IMR-90 (cell line): ENCODE measurements around the gene RASGRF2. TPM values are rescaled to one million over a fixed set of nuclear protein-coding genes. Genes with fewer than 3 reads are reported as not detected.

Experiments used
- ATAC-seq: fragments of 200-7000 bp; cut with Tn5 transposase; 2 replicates; pipeline ENCODE4 v1.9.1; 2020; ENCODE audit warnings: low read depth, mild to moderate bottlenecking, moderate library complexity
- BruUV-seq: library from RNA; stranded (reverse); fragments of 400-500 nt; replicated peaks from 2 replicates; lab custom pipeline; 2021; lab: Mats Ljungman, UMichigan
- CTCF ChIA-PET: fragments of 300-600 bp; formaldehyde crosslinking; extraction: SDS; loops from one replicate; lab custom pipeline; 2021; ENCODE audit warnings: antibody characterized with exemption; lab: Yijun Ruan, JAX
- POLR2A ChIA-PET: fragments of 300-600 bp; sonication (Branson Sonifier 250); formaldehyde crosslinking; loops from one replicate; lab custom pipeline; 2022; ENCODE audit warnings: antibody characterized with exemption; ENCODE audit not compliant: unreplicated experiment; lab: Charles Lee
- DNase-seq: peaks from one replicate; pipeline ENCODE4 v3.0.0; 2013
- H2AFZ ChIP-seq: replicated peaks from 2 replicates; pipeline ENCODE3; 2013; ENCODE audit warnings: low read length, mild to moderate bottlenecking; ENCODE audit not compliant: poor library complexity
- H2AK5ac ChIP-seq: 2 replicates; pipeline ENCODE4 v1.6.1; 2013; ENCODE audit warnings: low read depth, low read length, inconsistent platforms
- H2AK9ac ChIP-seq: replicated peaks from 2 replicates; pipeline ENCODE3; 2013; ENCODE audit warnings: mild to moderate bottlenecking, low read depth, low read length, moderate library complexity; ENCODE audit not compliant: poor library complexity
- H2BK120ac ChIP-seq: 2 replicates; pipeline ENCODE4 v1.6.1; 2013; ENCODE audit warnings: low read depth, low read length, inconsistent platforms
- H2BK15ac ChIP-seq: 3 replicates; pipeline ENCODE4 v1.6.1; 2013; ENCODE audit warnings: low read depth, low read length, inconsistent platforms
- H2BK20ac ChIP-seq: 2 replicates; pipeline ENCODE4 v1.6.1; 2013; ENCODE audit warnings: low read depth, mild to moderate bottlenecking, inconsistent platforms, low read length, moderate library complexity
- H2BK5ac ChIP-seq: 2 replicates; pipeline ENCODE4 v1.6.1; 2013; ENCODE audit warnings: mild to moderate bottlenecking, low read depth, low read length, inconsistent platforms; ENCODE audit not compliant: poor library complexity, severe bottlenecking
- H3K14ac ChIP-seq: replicated peaks from 2 replicates; pipeline ENCODE4 v1.6.1; 2013; ENCODE audit warnings: low read depth, low read length, inconsistent platforms
- H3K18ac ChIP-seq: 2 replicates; pipeline ENCODE4 v1.6.1; 2013; ENCODE audit warnings: low read depth, low read length, control low read depth
- H3K23ac ChIP-seq: 2 replicates; pipeline ENCODE4 v1.6.1; 2013; ENCODE audit warnings: low read depth, low read length, inconsistent platforms
- H3K27ac ChIP-seq: 2 replicates; pipeline ENCODE4 v1.5.1; 2013; ENCODE audit warnings: mild to moderate bottlenecking, control low read depth, low read length; ENCODE audit not compliant: insufficient read depth
- H3K27me3 ChIP-seq: 2 replicates; pipeline ENCODE4 v1.6.1; 2013; ENCODE audit warnings: low read length; ENCODE audit not compliant: control insufficient read depth, insufficient read depth
- H3K36me3 ChIP-seq: 2 replicates; pipeline ENCODE4 v1.6.1; 2013; ENCODE audit warnings: low read length, mixed read lengths; ENCODE audit not compliant: control insufficient read depth, insufficient read depth
- H3K4ac ChIP-seq: 2 replicates; pipeline ENCODE4 v1.6.1; 2013; ENCODE audit warnings: low read depth, low read length, inconsistent platforms
- H3K4me1 ChIP-seq: 2 replicates; pipeline ENCODE4 v1.6.1; 2013; ENCODE audit warnings: low read length, mixed read lengths; ENCODE audit not compliant: control insufficient read depth, insufficient read depth
- H3K4me2 ChIP-seq: 2 replicates; pipeline ENCODE4 v1.6.1; 2013; ENCODE audit warnings: low read depth, mild to moderate bottlenecking, control low read depth, low read length, moderate library complexity
- H3K4me3 ChIP-seq: 2 replicates; pipeline ENCODE4 v1.5.1; 2013; ENCODE audit warnings: low read depth, mild to moderate bottlenecking, control low read depth, low read length, moderate library complexity; ENCODE audit not compliant: insufficient read depth
- H3K56ac ChIP-seq: 2 replicates; pipeline ENCODE4 v1.6.1; 2013; ENCODE audit warnings: low read length, inconsistent platforms; ENCODE audit not compliant: insufficient read depth; ENCODE audit errors: extremely low read depth
- H3K79me1 ChIP-seq, 2 experiments: 2 replicates each; pipeline ENCODE4 v1.6.1; 2013; ENCODE audit warnings: low read length in 2 of 2, inconsistent platforms in 1 of 2, low read depth in 1 of 2
- H3K9ac ChIP-seq: 2 replicates; pipeline ENCODE4 v1.6.1; 2013; ENCODE audit warnings: low read depth, low read length, control low read depth
- H3K9me1 ChIP-seq: 2 replicates; pipeline ENCODE4 v1.6.1; 2013; ENCODE audit warnings: low read length, inconsistent platforms; ENCODE audit not compliant: insufficient read depth
- H3K9me3 ChIP-seq: 2 replicates; pipeline ENCODE4 v1.6.1; 2013; ENCODE audit warnings: low read length; ENCODE audit not compliant: control insufficient read depth, insufficient read depth
- H4K20me1 ChIP-seq: 2 replicates; pipeline ENCODE4 v1.6.1; 2013; ENCODE audit warnings: low read length, inconsistent platforms; ENCODE audit not compliant: insufficient read depth
- H4K5ac ChIP-seq: 2 replicates; pipeline ENCODE4 v1.6.1; 2013; ENCODE audit warnings: mild to moderate bottlenecking, low read depth, low read length, control low read depth
- H4K8ac ChIP-seq, 2 experiments: 2 replicates each; pipeline ENCODE4 v1.6.1; 2013; ENCODE audit warnings: low read depth in 2 of 2, low read length in 2 of 2, control low read depth in 1 of 2, inconsistent platforms in 1 of 2
- H4K91ac ChIP-seq: 2 replicates; pipeline ENCODE4 v1.6.1; 2013; ENCODE audit warnings: low read depth, low read length, inconsistent platforms; ENCODE audit not compliant: insufficient read depth
- BHLHE40 ChIP-seq: fragments of 150-350 bp; IDR thresholded peaks from 2 replicates; pipeline ENCODE4 v1.6.1; 2016; ENCODE audit warnings: mild to moderate bottlenecking, low read depth, low read length
- CHD1 ChIP-seq: IDR thresholded peaks from 2 replicates; pipeline ENCODE4 v1.6.1; 2012; ENCODE audit warnings: low read depth, low read length, improper control_type of control experiment
- FOS ChIP-seq: fragments of 150-350 bp; IDR thresholded peaks from 2 replicates; pipeline ENCODE4 v1.6.1; 2016; ENCODE audit warnings: low read depth, low read length
- MAFK ChIP-seq: IDR thresholded peaks from 2 replicates; pipeline ENCODE4 v1.6.1; 2012; ENCODE audit warnings: low read depth, low read length, improper control_type of control experiment
- MAZ ChIP-seq: IDR thresholded peaks from 2 replicates; pipeline ENCODE4 v1.6.1; 2012; ENCODE audit warnings: low read depth, mild to moderate bottlenecking, low read length, improper control_type of control experiment, moderate library complexity, borderline replicate concordance
- MXI1 ChIP-seq: IDR thresholded peaks from 2 replicates; pipeline ENCODE4 v1.6.1; 2012; ENCODE audit warnings: low read depth, mild to moderate bottlenecking, low read length, moderate library complexity, borderline replicate concordance
- RAD21 ChIP-seq: IDR thresholded peaks from 2 replicates; pipeline ENCODE4 v1.6.1; 2012; ENCODE audit warnings: low read length, improper control_type of control experiment
- RCOR1 ChIP-seq: IDR thresholded peaks from 2 replicates; pipeline ENCODE4 v1.6.1; 2012; ENCODE audit warnings: mild to moderate bottlenecking, low read length, improper control_type of control experiment; ENCODE audit not compliant: insufficient replicate concordance
- RFX5 ChIP-seq: IDR thresholded peaks from 2 replicates; pipeline ENCODE4 v1.8.0; 2012; ENCODE audit warnings: low read depth, mild to moderate bottlenecking, low read length, moderate library complexity
- SMC3 ChIP-seq: fragments of 150-350 bp; IDR thresholded peaks from 2 replicates; pipeline ENCODE4 v1.6.1; 2016; ENCODE audit warnings: low read depth, mild to moderate bottlenecking, antibody characterized with exemption, low read length, moderate library complexity
- WGBS, 2 experiments: methylation state at CpG; one replicate each; pipeline versions ENCODE4 v1.1.5 to v1.1.7; 2013; ENCODE audit warnings: missing lambda C conversion rate in 2 of 2; ENCODE audit not compliant: insufficient read length in 1 of 2; ENCODE audit errors: extremely low coverage in 2 of 2; 5-methylcytosine and 5-hydroxymethylcytosine counted together
- dilution Hi-C: fragments of 300-500 bp; cut with HindIII; formaldehyde crosslinking; loops from one replicate; pipeline ENCODE4 v1.14.3; 2018; ENCODE audit warnings: low sequenced_read_pairs; ENCODE audit not compliant: unreplicated experiment
- in situ Hi-C: fragments of 300-500 bp; cut with MboI; formaldehyde crosslinking; loops from 3 replicates; pipeline ENCODE4 v1.14.3; 2019; ENCODE audit warnings: low sequenced_read_pairs, inconsistent platforms, mixed read lengths
- intact Hi-C: fragments of 100-400 bp; cut with micrococcal nuclease; formaldehyde crosslinking; loops from 2 replicates; pipeline ENCODE4 v1.10.0; 2022
- polyA plus RNA-seq, 3 experiments: library from polyadenylated mRNA; depleted of rRNA; stranded (reverse); fragments of >200 nt; gene quantifications; 2 replicates each; pipeline ENCODE4 v1.2.3, GENCODE V29; 2012; ENCODE audit warnings: low replicate concordance in 1 of 3
- total RNA-seq: library from RNA; depleted of rRNA; stranded (reverse); fragments of >200 nt; gene quantifications from 2 replicates; pipeline ENCODE4 v1.2.3, GENCODE V29; 2012
- TF ChIP-seq, protein P1 (sequence below): fragments of 150-350 bp; IDR thresholded peaks from 2 replicates; pipeline ENCODE4 v1.6.1; 2016; ENCODE audit warnings: low read depth, mild to moderate bottlenecking, low read length, moderate library complexity, borderline replicate concordance
- TF ChIP-seq, protein P2 (sequence below): fragments of 150-350 bp; IDR thresholded peaks from 2 replicates; pipeline ENCODE4 v1.6.1; 2017; ENCODE audit warnings: mild to moderate bottlenecking, antibody characterized with exemption, low read length, low read depth
- TF ChIP-seq, protein P3 (sequence below): conservative IDR thresholded peaks from 2 replicates; pipeline ENCODE4 v1.5.1; 2012; ENCODE audit warnings: mild to moderate bottlenecking, low read depth, low read length, improper control_type of control experiment

Gene RASGRF2
- total and polyA plus RNA-seq, 2 of the 4 experiments (the other 2 are of a cell fraction) = 2.9 to 5.0 TPM

DNA sequence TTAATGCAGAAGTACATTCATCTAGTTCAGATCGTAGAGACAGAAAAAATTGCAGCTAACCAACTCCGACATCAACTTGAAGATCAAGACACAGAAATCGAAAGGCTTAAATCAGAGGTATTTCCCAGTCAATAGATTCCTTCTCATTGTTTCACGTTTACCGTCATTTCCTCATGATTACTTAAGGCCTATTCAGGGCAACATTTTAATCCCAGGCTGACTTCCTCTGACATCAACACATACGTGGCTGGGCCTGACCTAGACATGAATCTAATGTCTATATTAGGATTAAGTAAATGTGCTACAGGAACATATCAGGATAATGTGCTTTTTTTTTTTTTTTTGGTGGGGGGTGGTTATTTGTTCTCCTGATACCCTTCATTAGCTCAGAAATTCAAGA lies 107.9 kb downstream of the RASGRF2 start:
- Histone ChIP-seq H3K14ac (no peak overlapping the region), H3K27ac (no peak overlapping the region), H3K4me2 (no peak overlapping the region), H2BK5ac (no peak overlapping the region), H4K20me1 (no peaks in the 10 kb centered on the region; the same call in 1 of the 2 replicates), H3K4ac (no peak overlapping the region), H4K91ac (no peak overlapping the region), H3K23ac (no peak overlapping the region), H2BK20ac (no peak overlapping the region), H2BK15ac (no peak overlapping the region), H3K9me3 (0 out of 2 replicates have a peak, but pooled peaks cover 3% of the 10 kb centered on the region), H3K4me3 (no peak overlapping the region), H2AK5ac (no peak overlapping the region), H3K4me1 (peaks cover 5% of the 10 kb centered on the region), H4K8ac (no peak overlapping the region), H3K56ac (no peak overlapping the region), H2BK120ac (no peak overlapping the region), H3K18ac (no peak overlapping the region; the same call in 1 of the 2 replicates), H3K9ac (no peak overlapping the region), H4K5ac (no peak overlapping the region), H3K36me3 (peaks cover under 1% of the 10 kb centered on the region), H3K79me1 (peaks cover 7 to 63% of the 10 kb centered on the region in 2 experiments; a peak in 2 of 4 replicates), H2AK9ac (no peak overlapping the region), H3K27me3 (no peaks in the 10 kb centered on the region), H2AFZ (no peak overlapping the region), H3K9me1 (peaks cover 16% of the 10 kb centered on the region)
- CTCF ChIA-PET = no interaction called here
- no peak for ATAC-seq
- no peak for DNase-seq
- dilution Hi-C loops (no loop called here), in situ Hi-C loops (no loop called here), intact Hi-C loops (loop anchor here (5.0 kb wide), 1 partner anchor 106 kb away; the partner anchor contains the start of gene RASGRF2)
- 100% methylated on average over 2 of the region's 6 CpGs; no CpG with 5 or more reads in 1 of the 2 experiments for WGBS, 2 experiments
- TF ChIP-seq FOS (no peak), RFX5 (no peak), RAD21 (no peak), MAZ (no peak), SMC3 (no peak), BHLHE40 (no peak), MAFK (no peak), CHD1 (no peak), RCOR1 (no peak), MXI1 (no peak)
- TF ChIP-seq, protein P1, sequence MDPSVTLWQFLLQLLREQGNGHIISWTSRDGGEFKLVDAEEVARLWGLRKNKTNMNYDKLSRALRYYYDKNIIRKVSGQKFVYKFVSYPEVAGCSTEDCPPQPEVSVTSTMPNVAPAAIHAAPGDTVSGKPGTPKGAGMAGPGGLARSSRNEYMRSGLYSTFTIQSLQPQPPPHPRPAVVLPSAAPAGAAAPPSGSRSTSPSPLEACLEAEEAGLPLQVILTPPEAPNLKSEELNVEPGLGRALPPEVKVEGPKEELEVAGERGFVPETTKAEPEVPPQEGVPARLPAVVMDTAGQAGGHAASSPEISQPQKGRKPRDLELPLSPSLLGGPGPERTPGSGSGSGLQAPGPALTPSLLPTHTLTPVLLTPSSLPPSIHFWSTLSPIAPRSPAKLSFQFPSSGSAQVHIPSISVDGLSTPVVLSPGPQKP = no peak
- TF ChIP-seq, protein P2, sequence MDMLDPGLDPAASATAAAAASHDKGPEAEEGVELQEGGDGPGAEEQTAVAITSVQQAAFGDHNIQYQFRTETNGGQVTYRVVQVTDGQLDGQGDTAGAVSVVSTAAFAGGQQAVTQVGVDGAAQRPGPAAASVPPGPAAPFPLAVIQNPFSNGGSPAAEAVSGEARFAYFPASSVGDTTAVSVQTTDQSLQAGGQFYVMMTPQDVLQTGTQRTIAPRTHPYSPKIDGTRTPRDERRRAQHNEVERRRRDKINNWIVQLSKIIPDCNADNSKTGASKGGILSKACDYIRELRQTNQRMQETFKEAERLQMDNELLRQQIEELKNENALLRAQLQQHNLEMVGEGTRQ = no peak
- TF ChIP-seq, protein P3, sequence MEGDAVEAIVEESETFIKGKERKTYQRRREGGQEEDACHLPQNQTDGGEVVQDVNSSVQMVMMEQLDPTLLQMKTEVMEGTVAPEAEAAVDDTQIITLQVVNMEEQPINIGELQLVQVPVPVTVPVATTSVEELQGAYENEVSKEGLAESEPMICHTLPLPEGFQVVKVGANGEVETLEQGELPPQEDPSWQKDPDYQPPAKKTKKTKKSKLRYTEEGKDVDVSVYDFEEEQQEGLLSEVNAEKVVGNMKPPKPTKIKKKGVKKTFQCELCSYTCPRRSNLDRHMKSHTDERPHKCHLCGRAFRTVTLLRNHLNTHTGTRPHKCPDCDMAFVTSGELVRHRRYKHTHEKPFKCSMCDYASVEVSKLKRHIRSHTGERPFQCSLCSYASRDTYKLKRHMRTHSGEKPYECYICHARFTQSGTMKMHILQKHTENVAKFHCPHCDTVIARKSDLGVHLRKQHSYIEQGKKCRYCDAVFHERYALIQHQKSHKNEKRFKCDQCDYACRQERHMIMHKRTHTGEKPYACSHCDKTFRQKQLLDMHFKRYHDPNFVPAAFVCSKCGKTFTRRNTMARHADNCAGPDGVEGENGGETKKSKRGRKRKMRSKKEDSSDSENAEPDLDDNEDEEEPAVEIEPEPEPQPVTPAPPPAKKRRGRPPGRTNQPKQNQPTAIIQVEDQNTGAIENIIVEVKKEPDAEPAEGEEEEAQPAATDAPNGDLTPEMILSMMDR = no peak
- POLR2A ChIA-PET = no interaction called here
- BruUV-seq = no TSS peak
